HCEC 1CT (cell line): Measurements from ENCODE around the gene PLAAT2.
A peak's percentile ranks its signal among the peaks of the same experiment; 100 is the strongest.
"Not testable (repeated sequence)": the region's sequence is repeated elsewhere in the genome, so short reads cannot be mapped to it uniquely, and the experiment has no call there.

Experiments used
- DNase-seq: peaks from one replicate; pipeline ENCODE4 v3.0.0-alpha.2; 2017

Gene PLAAT2

DNA sequence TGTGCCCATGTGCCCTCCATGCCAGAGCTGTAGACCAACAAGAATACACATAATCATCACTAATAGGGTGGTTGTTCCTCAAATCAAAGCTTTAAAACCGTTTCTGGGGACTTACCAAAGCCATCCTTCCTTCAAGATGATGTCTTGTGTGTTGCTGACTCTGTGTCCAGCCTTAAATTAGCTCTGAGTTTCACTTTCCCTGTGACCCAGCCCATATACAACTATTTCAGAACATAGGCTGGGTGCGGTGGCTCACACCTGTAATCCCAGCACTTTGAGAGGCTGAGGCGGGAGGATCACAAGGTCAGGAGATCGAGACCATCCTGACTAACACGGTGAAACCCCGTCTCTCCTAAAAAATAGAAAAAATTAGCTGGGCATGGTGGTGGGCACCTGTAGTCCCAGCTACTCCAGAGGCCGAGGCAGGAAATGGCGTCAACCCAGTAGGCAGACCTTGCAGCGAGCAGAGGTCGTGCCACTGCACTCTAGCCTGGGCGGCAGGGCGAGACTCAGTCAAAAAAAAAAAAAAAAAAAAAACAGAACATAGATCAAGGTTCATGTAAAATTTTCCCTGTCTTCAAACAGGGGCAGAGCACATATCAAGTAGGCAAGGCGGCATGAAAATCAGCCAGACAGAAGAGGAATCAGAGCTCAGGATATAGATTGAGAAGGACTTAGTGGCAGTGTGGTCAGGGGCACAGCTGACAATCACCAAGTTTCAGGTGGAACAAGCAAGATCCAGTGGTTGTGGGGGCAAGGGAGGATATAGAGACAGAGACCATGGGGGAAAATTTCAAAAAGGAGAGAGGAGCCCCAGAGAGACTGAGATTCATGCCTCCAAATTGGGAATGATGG is at the start of gene PLAAT2:
TSS of gene PLAAT2 (minus strand) at position 179 of the 855 bp plus-strand sequence. CDS start at position 124, 55 bp downstream.
- no peak for DNase-seq

DNA sequence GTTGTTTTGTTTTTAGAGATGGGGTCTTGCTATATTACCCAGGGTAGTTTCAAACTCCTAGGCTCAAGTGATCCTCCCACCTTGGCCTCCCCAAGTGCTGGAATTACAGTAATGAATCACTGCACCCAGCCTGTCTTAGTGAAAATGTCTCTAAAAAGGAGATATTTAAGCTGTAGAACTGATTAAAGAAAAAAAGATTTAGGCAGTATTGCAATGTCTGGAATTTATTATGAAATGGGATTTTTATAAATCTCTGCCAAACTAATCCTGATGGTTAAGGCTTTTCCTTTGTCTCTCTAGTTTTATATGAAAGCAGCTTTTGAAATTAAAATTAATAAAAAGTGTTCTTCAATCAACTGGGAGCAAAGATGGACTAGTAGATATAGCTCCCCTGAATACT is 49.0 kb upstream of the PLAAT2 start:
- DNase-seq: no peak

DNA sequence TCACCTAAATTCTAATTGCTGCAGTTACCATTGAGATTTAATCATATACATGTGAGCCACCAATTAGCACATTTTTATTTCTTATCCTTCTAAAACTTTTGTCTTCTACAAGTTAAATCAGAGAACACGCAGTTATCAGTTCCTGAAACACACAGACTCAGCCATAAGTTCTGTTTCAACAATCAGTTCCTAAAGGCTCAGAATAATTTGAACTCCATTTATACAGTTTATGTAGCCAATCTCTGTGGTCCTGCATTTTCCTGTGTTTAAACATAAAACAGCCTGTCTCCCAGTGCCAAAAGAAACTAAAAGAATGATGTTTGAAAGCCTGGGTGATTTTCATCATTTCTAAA is 48.2 kb upstream of the PLAAT2 start:
- no peak for DNase-seq

DNA sequence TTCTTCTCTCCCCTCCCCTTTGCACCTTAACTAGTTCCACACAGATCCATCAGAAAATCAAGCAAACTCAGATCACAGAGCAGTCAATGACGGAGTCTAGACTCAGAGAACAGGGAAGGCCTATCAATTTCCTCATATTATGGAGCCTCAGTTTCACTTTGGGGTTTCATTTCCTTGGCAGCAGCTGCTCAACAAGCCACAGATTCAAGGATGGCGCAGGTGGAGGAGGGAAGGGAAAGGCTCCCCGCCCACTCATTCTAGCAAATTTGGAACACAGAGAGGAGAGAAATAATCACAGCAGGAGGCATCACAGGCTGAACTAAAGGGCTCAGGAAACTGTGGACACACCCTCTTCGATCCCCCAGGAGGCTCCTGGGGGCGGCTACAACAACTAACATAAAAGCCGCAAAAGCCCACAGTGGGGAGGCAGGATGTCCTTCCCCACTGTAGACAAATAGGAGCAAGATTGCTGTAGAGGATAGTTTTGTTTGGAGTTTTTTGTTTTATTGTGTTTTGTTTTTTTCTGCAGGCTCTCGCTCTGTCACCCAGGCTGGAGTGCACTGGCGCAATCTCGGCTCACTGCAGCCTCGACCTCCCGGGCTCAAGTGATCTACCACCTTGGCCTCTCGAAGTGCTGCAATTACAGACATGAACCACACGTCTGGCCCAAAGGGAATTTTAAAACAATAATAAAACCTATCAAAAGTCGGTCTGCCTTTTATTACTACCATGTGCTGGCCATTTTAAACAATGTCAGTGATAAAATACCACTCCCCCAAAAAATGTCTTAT is 47.6 kb upstream of the PLAAT2 start:
- DNase-seq: no peak

DNA sequence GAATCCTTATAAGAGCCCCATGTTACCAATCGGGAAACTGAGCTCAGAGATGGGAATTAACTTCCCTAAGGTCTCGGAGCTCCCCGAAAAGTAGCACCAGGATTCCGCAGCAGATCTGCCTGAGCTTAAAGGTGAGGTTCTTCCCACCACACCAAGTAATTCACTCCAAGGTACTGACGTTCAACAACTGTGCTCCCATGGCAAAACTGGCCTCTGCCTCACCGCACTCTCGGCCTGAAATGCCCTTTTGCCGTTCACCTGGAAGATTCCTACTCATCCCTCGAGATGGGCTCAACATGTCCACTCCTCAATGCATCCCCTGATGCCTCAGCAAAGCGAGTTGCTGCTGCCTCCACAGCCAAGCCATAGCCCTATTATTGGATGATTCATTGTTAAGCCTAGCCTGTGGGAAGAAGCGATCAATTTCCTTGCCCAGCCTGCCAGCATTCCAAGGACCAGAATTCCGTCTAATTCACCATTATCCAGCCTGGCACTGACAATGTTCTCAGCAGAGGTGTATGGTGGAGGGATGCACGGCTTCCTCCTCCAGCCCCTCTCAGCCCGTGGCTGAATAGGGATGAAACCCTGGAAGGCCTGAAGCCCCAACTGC is 46.9 kb upstream of the PLAAT2 start:
- no peak for DNase-seq

DNA sequence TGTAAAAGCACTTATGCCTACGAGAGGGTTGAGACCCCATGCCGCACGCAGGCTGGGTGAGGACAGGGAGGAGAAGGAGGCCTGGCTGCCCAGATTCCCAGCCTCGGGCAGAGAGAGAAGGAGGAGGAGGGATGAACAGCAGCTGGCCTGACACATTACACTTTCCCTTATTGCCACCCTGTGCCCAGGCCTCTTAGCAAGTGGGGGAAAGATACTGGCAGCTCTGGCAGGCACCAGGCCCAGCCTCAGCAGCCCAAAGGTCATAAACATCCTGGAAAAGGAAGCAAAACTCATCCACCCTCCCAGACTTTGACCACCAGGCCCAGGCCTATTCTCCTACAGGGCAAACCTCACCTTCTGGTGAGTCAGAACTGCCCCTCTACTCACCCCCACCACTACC is 46.4 kb upstream of the PLAAT2 start:
- no peak for DNase-seq

DNA sequence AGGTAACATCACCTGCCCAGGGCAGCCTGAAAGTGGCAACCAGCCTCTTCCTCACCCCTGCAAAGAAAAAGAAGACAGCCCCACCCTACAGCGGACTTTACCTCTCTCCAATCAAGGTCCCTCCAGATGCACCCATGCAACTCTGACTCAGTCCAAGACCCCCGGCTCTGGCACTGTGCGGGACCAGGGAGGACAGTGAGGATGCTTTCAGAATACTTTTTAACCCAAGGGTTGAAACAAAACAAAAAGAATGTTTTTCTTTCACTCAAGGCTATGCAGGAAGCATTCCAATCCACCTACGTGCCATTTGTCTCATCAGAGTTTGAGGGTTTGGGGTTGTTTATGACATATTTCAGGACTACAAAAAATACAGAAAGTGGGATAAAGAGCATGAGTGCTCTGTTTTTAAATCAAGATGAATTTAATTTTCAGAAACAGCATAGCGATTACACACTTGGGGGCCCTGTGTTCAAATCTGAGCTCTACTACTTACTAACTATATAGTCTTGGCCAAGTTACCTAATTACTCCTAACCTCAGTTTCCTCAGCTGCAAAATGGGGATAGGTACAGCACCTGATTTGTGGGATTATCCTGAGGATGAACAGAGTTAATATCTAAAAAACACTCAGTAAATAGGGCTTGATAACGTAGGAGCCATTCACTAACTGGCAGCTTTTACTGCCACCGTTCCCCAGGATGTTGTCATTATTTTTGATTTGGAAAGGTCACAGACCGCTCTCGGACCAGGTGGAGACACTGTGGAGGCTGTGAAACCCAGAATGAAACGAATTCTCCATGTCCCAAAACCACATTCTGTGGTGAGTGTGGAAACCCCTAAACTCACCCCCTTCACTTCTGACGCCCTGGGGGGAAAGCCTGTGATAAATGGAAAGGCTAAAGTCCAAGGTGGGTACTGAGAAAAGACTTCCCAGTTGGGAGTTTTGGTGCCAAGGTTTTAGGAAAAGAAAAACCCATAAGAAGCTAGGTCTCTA is 45.5 kb upstream of the PLAAT2 start:
- DNase-seq: peak; percentile 16

DNA sequence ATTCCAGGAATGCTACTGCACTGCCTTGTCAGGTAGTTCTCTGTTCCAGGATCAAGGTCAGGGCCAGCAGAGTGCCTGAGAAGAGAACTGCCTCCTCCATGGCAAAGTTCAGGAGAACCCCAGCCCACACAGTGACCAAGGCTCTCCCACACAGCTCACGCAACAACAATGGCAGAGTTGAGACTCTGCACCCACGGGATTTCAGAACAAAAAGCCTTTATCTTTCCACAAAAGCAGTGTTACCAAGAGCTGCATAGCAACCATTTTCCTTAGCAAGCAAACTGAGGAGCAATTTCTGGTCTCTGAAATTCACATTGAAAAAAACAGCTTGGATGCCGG is 40.0 kb upstream of the PLAAT2 start:
- no peak for DNase-seq

DNA sequence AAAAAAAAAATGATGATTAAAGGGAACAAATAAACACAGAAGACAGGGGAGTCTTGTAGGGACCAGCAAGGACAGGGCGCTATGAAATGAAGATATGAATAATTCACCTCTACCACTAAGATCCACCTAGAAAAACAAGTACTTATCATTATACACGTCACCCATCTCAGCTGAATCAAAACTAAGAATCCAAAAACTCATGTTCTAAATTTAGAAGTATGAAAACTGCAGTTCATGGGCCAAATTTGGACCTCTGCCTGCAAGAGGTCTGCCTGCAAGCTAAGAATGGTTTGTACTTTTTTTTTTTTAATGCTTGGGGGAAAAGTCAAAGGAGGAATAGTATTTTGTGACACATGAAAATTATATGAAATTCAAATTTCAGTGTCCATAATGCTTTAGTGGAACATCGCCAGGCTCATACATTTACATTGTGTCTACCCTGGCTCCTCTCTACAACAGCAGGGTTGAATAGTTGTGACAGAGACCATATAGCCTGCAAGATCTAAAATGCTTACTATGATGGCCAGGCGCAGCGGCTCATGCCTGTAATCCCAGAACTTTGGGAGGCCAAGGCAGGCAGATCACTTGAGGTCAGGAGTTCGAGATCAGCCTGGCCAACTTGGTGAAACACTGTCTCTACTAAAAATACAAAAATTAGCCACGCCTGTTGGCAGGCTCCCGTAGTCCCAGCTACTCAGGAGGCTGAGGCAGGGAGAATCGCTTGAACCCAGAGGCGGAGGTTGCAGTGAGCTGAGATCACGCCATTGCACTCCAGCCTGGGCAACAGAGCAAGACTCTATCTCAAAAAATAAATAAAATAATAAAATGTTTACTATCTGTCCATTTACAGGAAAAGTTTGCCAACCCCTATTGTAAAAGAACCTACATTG is 39.4 kb upstream of the PLAAT2 start:
- DNase-seq: not testable (repeated sequence)

DNA sequence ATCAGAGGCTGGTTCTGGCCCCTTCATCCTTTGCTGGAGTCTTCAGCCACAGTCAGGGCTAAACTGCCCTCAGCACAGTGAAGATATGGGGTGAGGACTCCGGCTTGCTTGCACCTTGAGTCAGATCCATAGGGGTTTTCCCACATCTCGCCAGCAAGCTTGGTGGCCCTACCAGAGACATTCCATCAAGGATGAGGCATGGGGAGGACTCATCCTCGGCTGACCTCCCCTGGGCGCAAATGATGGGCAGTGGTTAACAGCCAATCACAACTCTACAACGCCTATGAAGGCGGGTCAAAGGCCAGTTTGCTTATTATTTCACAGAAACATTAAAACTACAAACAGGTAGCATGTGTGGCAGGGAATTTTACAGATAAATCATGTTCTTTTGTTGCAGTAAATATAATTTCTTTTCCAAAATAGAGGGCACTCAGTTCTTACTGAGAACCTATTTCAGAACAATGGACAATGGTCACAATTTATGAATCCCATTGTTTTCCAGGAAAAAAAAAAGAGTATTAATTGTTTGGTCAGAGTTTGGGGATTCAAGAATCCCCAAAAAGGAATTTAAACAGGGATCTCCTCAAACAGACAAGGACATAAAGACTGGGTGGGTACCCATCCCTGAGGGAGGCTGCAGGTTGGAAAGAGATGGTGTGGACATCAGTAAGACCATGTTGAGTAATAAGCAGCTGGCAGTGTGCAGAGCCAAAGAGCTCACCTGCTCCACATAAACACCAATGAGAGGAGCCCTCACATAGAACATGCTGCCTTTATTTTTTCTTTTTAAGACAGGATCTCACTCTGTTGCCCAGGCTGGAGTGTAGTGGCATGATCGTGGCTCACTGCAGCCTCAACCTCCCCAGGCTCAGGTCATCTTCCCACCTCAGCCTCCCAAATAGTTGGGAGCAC is 36.3 kb upstream of the PLAAT2 start:
- peak; percentile 66 for DNase-seq

DNA sequence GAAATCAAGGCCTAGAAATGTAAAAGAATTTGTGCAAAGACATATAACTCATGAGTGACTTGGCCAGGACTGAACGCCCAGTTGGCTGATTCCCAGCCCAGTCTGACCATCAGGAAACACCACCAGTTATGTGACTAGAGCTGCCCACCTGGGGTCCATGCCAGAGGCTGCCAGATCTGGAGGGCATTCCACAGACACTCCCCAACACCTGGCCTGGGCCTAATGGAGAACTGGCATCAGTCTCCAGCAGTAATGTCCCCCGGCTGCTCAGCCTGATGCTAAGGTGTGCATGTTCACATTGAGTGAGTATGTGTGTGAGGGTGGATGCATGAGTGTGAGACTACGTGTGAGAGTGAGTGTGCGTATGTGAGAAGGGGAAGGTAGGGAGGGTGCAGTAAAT is 35.4 kb upstream of the PLAAT2 start:
- DNase-seq: no peak

DNA sequence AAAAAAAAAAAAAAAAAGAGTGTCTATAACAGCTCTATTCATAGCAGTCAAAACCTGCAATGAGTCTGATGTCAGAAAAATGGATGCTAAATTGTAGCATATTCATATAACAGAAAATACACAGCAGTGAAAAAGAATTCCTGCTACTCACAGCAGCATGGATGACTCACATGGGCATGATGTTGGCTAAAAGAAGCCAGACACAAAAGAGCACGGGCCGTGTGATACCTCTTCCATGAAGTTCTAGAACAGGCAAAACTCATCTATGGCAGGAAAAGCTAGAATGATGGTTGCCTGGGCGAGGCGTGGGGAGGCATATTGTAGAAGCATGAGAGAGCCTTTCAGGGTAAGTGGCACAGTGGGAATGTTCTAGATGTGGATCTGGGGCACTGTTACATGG is 32.1 kb upstream of the PLAAT2 start:
- DNase-seq: peak; percentile 11

DNA sequence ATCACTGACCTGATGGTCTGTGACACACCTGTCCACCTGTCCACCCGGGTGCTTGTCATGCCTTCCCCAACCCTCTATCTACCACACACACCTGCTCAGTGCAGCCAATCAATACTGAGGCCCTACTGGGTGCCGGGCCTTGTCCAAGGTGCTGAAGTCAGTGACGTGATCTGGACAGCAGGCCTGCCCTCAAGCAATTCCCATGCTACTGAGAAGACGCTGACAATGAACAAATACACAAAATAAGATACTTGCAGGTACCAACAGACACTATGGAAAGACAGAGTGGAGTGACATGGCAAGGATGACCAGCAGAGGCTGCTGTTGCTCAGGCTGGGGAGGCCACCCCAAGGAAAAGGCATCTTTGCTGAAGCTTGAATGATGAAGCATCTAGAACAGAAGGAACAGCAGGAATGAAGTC is 29.8 kb upstream of the PLAAT2 start:
- DNase-seq: peak; percentile 17

DNA sequence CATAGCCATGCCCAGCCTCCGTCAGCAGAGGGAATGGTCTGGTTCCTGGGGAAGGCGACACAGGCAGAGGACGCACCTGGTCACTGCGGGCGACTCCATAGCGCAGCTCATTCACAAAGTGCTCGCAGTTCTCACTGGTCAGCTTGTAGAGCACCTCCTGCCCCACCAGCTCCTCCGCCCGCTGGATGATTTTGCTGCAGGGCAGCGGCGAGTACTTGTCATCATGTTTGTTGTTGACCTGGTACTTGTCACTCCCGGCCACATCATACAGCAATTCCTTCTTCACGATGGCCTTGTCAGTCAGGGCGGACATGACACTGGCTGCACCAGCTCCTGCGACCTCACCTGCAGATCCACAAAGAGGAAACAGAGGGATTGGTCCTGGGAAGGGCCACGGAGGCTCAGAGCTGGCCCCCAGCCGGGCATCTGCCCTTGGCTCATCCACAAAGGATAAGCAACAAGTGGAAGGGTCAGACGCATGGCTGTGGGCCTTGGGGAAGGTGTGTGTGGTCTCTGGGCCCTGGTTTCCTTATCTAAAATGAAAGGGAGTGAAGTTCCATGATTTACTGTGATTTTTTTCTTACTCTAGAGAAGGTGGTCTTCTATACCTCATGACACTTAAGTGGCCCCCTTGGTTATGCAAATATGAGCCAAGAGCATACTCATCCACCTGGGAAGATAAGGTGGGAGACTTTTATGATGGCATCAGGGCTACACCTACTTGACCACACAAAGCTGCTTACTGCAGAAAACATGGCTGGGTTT is 27.0 kb upstream of the PLAAT2 start:
- no peak for DNase-seq

DNA sequence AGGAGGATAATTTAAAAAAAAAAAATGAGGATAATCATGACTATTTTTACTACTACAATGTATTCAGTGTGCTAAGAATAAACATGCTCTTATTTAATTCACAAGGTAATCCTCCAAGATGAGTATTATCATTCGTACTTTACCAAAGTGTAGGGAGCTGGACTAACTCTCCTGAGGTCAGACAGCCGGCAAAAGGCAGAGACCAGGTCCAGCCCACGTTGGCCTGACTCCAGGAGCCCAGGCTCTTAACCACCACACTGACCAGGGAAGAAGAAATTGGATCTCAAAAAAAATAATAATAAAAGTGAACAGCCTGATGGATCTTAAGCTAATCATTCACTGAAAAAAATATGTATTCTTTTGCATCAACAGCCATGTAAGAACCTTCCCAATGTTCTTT is 25.8 kb upstream of the PLAAT2 start:
- DNase-seq: no peak

DNA sequence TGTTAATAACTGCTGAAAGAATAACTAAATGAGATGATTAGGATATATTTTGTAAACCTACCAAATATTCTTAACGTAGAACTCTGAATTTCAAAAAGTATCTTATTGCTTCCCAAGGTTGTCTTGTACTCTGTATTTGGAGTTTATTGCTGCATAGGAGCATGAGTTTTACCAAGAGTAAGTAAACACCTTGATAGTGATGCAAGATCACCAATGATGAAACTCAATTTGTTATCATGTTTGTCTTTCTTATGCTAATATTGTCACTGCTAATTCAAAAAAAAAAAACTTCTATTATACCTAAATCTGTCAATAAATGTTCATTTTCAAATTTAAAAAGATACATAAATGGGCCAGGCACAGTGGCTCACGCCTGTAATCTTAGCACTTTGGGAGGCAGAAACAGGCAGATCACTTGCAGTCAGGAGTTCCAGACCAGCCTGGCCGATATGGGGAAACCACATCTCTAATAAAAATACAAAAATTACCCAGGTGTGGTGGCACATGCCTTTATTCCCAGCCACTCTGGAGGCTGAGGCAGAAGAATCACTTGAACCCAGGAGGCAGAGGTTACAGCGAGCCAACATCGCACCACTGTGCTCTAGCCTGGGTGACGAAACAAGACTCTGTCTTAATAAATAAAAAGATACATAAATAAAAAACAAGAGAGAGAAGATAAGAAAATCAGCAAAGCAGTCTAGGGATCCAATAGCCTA is 23.4 kb upstream of the PLAAT2 start:
- no peak for DNase-seq

DNA sequence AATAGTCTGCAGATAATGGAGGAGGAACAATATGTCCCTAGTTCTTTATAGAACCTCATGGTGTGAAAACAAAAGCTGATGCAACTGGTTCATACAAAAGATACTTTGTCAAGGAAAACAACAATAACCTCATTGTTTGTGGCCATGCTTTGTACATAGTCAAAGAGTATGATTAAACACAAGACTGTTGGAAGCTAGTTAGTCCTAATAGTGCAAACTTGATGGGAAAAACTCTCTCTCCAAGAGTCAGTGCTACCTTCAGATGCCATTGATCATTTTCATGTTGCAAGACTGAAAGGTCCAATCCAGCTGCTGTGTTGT is 20.1 kb upstream of the PLAAT2 start:
- DNase-seq: no peak

DNA sequence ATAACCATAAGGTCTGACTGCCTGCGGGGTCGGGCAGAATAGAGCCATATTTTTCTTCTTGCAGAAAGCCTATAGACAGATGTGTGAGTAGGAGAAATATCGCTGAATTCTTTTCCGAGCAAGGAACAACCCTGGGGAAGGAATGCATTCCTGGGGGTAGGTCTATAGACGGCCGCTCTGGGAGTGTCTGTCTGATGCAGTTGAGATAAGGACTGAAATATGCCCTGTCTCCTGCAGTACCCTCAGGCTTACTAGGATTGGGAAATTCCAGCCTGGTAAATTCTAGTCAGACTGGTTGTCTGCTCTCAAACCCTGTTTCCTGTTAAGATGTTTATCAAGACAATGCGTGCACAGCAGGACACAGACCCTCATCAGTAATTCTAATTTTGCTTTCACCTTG is 18.0 kb upstream of the PLAAT2 start:
- DNase-seq: not testable (repeated sequence)

DNA sequence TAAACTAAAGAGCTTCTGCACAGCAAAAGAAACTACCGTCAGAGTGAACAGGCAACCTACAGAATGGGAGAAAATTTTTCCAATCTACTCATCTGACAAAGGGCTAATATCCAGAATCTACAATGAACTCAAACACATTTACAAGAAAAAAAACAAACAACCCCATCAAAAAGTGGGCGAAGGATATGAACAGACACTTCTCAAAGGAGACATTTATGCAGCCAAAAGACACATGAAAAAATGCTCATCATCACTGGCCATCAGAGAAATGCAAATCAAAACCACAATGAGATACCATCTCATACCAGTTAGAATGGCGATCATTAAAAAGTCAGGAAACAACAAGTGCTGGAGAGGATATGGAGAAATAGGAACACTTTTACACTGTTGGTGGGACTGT is 15.7 kb upstream of the PLAAT2 start:
- not testable (repeated sequence) for DNase-seq
